Fibroblast of villous mesenchyme (primary cell): ENCODE measurements around the gene PRKD3. TPM values are rescaled to one million over a fixed set of nuclear protein-coding genes. Genes with fewer than 3 reads are reported as not detected.
"Not testable (repeated sequence)": the region's sequence is repeated elsewhere in the genome, so short reads cannot be mapped to it uniquely, and the experiment has no call there.

Experiments
- DNase-seq: peaks from one replicate; pipeline ENCODE4 v3.0.0-alpha.2; 2010; ENCODE audit warnings: low read depth
- H3K4me3 ChIP-seq: 2 replicates; pipeline ENCODE4 v1.5.1; 2011; ENCODE audit warnings: low read depth, mild to moderate bottlenecking, low read length
- total RNA-seq: library from RNA; depleted of rRNA; stranded (reverse); fragments of >200 nt; gene quantifications from 2 replicates; pipeline ENCODE4 v1.2.3, GENCODE V29; 2012
- TF ChIP-seq, protein P1 (sequence below): IDR thresholded peaks from 2 replicates; pipeline ENCODE4 v1.5.1; 2012; ENCODE audit warnings: low read depth, mild to moderate bottlenecking, low read length; ENCODE audit not compliant: insufficient read depth

The PRKD3 gene
- total RNA-seq, 1 donor, result 85.9 TPM

DNA sequence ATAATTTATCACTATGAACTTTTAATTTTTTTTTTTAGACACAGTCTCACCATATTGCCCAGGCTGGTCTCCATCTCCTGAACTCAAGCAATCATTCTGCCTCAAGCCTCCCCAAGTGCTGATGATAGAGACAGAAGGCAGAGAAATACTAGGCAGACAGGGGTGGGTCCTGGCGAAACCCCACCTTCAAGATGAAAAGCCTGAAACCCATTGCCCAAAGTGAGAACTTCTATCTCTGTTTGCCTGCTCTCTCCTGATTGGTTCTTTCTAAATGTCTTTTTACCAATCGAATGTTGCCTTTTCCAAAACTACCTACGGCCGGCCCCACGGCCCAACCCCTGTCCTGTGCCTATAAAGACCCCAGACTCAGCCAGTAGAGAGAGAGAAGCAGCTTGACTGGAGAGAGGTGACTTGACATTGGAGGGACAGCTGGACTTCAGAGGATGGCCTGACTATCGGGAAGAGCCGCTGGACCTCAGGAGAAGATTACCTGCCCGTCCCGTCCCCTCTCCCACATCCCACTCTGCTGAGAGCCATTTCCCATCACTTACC lies 21.9 kb downstream of the PRKD3 start:
- no peak overlapping the region for H3K4me3 ChIP-seq
- DNase-seq, result no peak
- TF ChIP-seq, protein P1, sequence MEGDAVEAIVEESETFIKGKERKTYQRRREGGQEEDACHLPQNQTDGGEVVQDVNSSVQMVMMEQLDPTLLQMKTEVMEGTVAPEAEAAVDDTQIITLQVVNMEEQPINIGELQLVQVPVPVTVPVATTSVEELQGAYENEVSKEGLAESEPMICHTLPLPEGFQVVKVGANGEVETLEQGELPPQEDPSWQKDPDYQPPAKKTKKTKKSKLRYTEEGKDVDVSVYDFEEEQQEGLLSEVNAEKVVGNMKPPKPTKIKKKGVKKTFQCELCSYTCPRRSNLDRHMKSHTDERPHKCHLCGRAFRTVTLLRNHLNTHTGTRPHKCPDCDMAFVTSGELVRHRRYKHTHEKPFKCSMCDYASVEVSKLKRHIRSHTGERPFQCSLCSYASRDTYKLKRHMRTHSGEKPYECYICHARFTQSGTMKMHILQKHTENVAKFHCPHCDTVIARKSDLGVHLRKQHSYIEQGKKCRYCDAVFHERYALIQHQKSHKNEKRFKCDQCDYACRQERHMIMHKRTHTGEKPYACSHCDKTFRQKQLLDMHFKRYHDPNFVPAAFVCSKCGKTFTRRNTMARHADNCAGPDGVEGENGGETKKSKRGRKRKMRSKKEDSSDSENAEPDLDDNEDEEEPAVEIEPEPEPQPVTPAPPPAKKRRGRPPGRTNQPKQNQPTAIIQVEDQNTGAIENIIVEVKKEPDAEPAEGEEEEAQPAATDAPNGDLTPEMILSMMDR, result no peak

DNA sequence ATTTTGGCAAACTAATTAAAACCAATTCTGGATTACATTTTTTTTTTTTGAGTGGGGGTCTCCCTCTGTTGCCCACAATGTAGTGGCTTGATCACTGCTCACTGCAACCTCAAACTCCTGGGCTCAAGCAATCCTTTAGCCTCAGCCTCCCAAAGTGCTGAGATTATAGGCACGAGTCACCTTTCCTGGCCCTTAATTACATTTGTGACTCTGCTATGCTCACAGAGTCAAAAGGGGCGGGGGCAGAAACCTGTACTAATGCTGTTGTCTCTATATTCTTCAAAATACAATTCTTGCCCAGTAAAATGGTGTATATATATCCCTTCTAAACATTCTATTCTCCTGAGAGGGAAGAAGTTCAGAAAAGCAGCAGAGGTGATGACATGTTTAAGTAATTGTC lies 23.2 kb downstream of the PRKD3 start:
- no peak for DNase-seq
- TF ChIP-seq, protein P1, result no peak
- no peak overlapping the region for H3K4me3 ChIP-seq

DNA sequence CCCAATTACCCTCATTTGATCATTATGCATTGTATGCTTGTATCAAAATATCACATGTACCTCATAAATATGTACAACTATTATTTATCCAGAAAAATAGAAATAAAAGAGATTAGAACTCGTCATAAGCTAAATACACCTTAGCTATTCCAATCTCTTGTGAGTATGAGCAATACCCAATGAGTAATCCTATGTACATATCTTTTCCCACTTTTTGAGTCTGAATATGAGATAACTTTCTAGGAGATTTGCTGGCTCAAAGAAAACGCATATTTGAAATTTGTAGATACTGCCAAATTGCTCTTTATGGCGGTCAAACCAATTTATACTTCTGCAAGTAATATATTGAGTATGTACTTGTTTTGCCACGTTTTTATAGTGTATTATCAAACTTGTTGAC lies 24.1 kb downstream of the PRKD3 start:
- H3K4me3 ChIP-seq, result no peak overlapping the region
- TF ChIP-seq, protein P1, result no peak
- DNase-seq, result no peak

DNA sequence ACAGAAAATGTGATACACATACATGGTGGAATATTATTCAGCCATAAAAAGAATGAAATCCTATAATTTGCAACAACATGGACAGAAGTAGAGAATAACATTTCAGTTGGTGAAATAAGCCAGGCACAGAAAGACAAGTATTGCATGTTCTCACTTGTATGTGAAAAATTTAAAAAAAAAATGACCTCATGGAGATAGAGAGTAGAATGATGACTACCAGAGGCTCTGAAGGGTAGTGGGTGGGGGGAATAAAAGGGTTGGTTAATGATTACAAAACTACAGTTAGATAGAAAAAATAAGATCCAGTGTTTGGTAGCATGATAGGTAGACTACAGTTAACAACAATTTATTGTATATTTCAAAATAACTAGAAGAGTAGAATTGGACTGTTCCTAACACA lies 24.5 kb downstream of the PRKD3 start:
- H3K4me3 ChIP-seq, result no peak overlapping the region
- DNase-seq, result no peak
- TF ChIP-seq, protein P1, result no peak

DNA sequence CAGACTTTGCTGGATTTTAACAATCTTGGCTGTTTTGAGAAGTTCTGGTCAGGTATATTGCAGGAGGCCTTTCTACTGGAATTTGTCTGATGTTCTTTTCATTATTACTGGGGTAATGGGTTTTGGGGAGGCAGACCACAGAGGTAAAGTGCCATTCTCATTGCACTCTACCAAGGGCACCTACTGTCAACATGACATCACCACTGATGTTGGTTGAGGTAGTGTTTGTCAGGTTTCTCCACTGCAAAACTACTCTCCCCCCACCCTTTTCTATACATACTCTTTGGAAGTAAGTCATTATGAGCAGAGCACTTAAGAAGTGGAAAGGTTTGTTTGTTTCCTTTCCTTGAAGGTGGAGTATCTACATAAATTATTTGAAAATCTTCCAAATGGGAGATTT lies 27.0 kb downstream of the PRKD3 start:
- DNase-seq, result no peak
- H3K4me3 ChIP-seq, result no peak overlapping the region
- TF ChIP-seq, protein P1, result no peak

DNA sequence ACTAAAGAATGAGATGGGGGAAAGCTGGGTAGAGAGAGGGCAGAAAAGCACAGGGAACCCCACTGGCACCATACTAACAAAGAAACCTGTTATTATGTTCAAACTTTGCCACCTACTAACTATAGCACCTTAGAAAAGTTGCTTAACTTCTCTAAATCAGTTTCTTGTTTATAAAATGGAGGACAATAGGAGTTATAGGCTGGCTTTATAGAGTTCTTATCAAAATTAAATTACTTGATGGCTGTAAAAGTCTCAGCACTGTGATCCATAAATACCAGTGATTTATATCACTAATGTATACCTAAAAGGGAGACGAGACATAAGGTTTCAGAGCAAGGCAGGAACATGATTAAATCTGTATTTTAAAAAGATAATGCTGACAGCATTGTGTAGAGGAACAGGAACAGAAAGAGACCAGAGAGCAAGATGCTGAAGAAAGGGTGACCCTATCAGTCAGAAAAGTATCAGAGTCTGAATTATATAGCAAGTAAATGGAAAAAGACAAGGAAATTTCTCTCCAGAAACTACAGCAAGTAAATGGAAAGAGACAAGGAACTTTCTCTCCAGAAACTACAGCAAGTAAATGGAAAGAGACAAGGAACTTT lies 29.1 kb downstream of the PRKD3 start:
- DNase-seq, result no peak
- TF ChIP-seq, protein P1, result no peak
- H3K4me3 ChIP-seq, result no peak overlapping the region

DNA sequence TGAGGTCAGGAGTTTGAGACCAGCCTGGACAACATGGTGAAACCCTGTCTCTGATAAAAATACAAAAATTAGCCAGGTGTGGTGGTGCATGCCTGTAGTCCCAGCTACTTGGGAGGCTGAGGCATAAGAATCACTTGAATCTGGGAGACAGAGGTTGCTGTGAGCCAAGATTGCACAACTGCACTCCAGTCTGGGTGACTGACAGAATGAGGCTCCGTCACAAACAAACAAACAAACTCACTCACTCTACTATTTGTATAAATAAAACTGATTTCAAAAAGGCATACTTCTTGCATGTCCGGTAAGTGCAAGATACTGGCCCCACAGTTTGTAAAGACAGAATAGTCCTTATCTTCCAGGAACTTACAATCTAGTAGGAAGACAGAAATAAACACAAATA lies 29.8 kb downstream of the PRKD3 start:
- DNase-seq, H3K4me3 ChIP-seq: not testable (repeated sequence)
